ENCODE results near the gene C1orf198. TPM values are rescaled to one million over a fixed set of nuclear protein-coding genes. Genes with fewer than 3 reads are reported as not detected.

C1orf198 gene
- total RNA-seq, 1 donor = 75.6 TPM

GRCh38 chr1:230894032-230894431 lies 25.7 kb upstream of the C1orf198 start:
- TF ChIP-seq CTCF (IDR thresholded peaks at IDR 0.05; ENCODE audit: insufficient read depth, low read length) = no peak
- DNase-seq (ENCODE audit: low read depth) = no peak
- H3K4me3 ChIP-seq (ENCODE audit: low read depth, low read length) = no peak overlapping the region

GRCh38 chr1:230892018-230892491 lies 23.7 kb upstream of the C1orf198 start:
- no peak for TF ChIP-seq CTCF (IDR thresholded peaks at IDR 0.05; ENCODE audit: insufficient read depth, low read length)
- no peak overlapping the region for H3K4me3 ChIP-seq (ENCODE audit: low read depth, low read length)
- DNase-seq (ENCODE audit: low read depth) = no peak

GRCh38 chr1:230891413-230891812 lies 23.1 kb upstream of the C1orf198 start:
- no peak for TF ChIP-seq CTCF (IDR thresholded peaks at IDR 0.05; ENCODE audit: insufficient read depth, low read length)
- DNase-seq (ENCODE audit: low read depth) = no peak
- no peak overlapping the region for H3K4me3 ChIP-seq (ENCODE audit: low read depth, low read length)

GRCh38 chr1:230884646-230885045 lies 16.3 kb upstream of the C1orf198 start:
- DNase-seq (ENCODE audit: low read depth) = no peak
- H3K4me3 ChIP-seq (ENCODE audit: low read depth, low read length) = no peak overlapping the region
- TF ChIP-seq CTCF (IDR thresholded peaks at IDR 0.05; ENCODE audit: insufficient read depth, low read length) = no peak

GRCh38 chr1:230883967-230884366 lies 15.6 kb upstream of the C1orf198 start:
- peak; percentile 72 for DNase-seq (ENCODE audit: low read depth)
- no peak for TF ChIP-seq CTCF (IDR thresholded peaks at IDR 0.05; ENCODE audit: insufficient read depth, low read length)
- no peak overlapping the region for H3K4me3 ChIP-seq (ENCODE audit: low read depth, low read length)

GRCh38 chr1:230879778-230880177 lies 11.5 kb upstream of the C1orf198 start:
- no peak overlapping the region for H3K4me3 ChIP-seq (ENCODE audit: low read depth, low read length)

More at GRCh38 chr1:230879778-230880177, 11.5 kb upstream of the C1orf198 start:
- no peak for DNase-seq (ENCODE audit: low read depth)
- no peak for TF ChIP-seq CTCF (IDR thresholded peaks at IDR 0.05; ENCODE audit: insufficient read depth, low read length)
